Tibial artery (tissue), 4 donors: ENCODE data around the gene FAM200C.

Experiments
- DNase-seq, 2 donors: peaks; one replicate each; pipeline ENCODE4 v3.0.0-alpha.2; 2019
- H3K27ac ChIP-seq, 2 donors: fragments of 200-600 bp; sonication (generic) in 1 of 2; 1 replicate in 1 of 2; 2 replicates in 1 of 2; pipeline ENCODE4 v1.5.1; 2018 to 2019; ENCODE audit warnings: mild to moderate bottlenecking in 1 of 2
- H3K27me3 ChIP-seq, 2 donors: fragments of 200-600 bp; sonication (generic) in 1 of 2; one replicate each; pipeline versions ENCODE4 v1.5.1 to v1.6.0; 2016 to 2019
- H3K36me3 ChIP-seq, 3 donors: fragments of 200-600 bp; sonication (generic) in 2 of 3; one replicate each; pipeline ENCODE4 v1.5.1; 2016 to 2019; ENCODE audit warnings: mild to moderate bottlenecking in 2 of 3
- H3K4me1 ChIP-seq, 4 donors: fragments of 200-600 bp; sonication (generic) in 2 of 4; 1 replicate in 3 of 4; 2 replicates in 1 of 4; pipeline ENCODE4 v1.5.1; 2016 to 2019
- H3K4me3 ChIP-seq, 2 donors: fragments of 200-600 bp; sonication (generic) in 1 of 2; 1 replicate in 1 of 2; 2 replicates in 1 of 2; pipeline ENCODE4 v1.5.1; 2018 to 2019; ENCODE audit warnings: mild to moderate bottlenecking in 2 of 2
- H3K9me3 ChIP-seq, 3 donors: fragments of 200-600 bp; sonication (generic) in 1 of 3; one replicate each; pipeline ENCODE4 v1.5.1; 2016 to 2019
- intact Hi-C: fragments of 100-400 bp; cut with DNase I; formaldehyde crosslinking; loops from one replicate; pipeline ENCODE4 v1.15.0; 2023; ENCODE audit warnings: low total_unique reads
- TF ChIP-seq, protein P1 (sequence below), 2 experiments: fragments of 200-600 bp in 1 of 2; fragments of 450-650 bp in 1 of 2; IDR thresholded peaks; one replicate each; pipeline ENCODE4 v1.5.1; 2017 to 2019; ENCODE audit warnings: antibody characterized with exemption in 2 of 2, mild to moderate bottlenecking in 1 of 2, moderate library complexity in 1 of 2

FAM200C gene

DNA sequence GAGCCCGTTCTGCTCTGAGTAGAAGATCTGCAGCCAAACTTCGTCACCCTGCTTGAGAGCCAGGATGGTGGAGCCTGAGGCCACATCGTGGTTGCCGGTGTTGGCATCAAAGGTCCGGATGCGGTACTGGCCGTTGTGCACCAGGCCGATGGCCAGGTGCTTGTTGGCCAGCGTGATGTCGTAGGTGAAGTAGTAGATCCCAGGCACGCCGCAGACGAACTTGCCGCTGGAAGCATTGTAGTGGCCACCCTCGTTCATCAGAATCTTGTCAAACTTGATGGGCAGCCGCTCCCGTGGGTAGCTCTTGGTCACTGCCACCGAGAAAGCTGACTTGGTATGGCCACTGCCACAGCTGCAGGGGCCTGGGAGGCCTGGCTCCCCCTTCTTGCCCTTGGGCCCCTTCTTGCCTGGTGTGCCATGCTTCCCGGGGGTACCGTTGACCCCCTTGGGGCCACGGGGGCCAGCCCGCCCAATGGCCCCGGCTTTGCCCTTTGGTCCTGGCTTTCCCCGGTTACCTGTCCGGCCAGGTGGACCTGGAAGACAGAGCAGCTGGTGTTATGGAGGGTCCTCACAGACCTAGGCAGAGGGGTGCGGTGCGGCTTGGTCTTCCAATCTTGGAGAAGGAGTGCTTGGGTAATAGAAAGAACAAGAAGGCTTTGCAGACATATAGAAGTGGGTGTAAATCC is 50.5 kb downstream of the FAM200C start:
- H3K4me1 ChIP-seq: peaks cover 0 to 15% (median 2%) of the 10 kb centered on the region in 4 donors
- intact Hi-C loops: no loop called here

DNA sequence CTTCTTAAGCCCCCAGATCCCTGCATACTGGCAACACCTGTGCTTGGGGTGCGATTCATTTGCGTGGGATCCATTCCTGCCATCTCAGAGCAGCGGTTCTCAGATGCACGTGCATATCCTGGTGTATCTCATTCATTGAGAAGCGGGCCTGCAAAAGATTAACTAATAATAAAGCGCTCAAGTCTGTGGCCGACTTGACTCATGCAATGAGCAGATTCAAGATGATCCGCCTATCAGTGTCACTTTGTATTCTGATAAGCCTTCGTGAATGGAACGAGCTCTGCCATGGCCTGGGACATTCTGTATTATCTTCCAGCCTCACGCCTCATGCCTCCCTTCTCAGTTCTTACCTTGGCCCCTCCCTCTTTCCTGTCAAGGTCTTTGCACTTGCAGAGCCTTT is 51.8 kb downstream of the FAM200C start:
- Histone ChIP-seq H3K4me3 (no peak overlapping the region), H3K4me1 (peaks cover 0 to 5% (median 0%) of the 10 kb centered on the region in 4 donors), H3K27ac (no peak overlapping the region), H3K27me3 (no peaks in the 10 kb centered on the region), H3K36me3 (peaks cover 0 to 11% (median 0%) of the 10 kb centered on the region in 3 donors), H3K9me3 (no peaks in the 10 kb centered on the region)
- TF ChIP-seq, protein P1, sequence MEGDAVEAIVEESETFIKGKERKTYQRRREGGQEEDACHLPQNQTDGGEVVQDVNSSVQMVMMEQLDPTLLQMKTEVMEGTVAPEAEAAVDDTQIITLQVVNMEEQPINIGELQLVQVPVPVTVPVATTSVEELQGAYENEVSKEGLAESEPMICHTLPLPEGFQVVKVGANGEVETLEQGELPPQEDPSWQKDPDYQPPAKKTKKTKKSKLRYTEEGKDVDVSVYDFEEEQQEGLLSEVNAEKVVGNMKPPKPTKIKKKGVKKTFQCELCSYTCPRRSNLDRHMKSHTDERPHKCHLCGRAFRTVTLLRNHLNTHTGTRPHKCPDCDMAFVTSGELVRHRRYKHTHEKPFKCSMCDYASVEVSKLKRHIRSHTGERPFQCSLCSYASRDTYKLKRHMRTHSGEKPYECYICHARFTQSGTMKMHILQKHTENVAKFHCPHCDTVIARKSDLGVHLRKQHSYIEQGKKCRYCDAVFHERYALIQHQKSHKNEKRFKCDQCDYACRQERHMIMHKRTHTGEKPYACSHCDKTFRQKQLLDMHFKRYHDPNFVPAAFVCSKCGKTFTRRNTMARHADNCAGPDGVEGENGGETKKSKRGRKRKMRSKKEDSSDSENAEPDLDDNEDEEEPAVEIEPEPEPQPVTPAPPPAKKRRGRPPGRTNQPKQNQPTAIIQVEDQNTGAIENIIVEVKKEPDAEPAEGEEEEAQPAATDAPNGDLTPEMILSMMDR (IDR thresholded peaks at IDR 0.05): no peak
- DNase-seq: no peak
- intact Hi-C loops: no loop called here

More for the DNA sequence above, 50.5 kb downstream of the FAM200C start:
- DNase-seq: no peak
- Histone ChIP-seq H3K36me3 (peaks cover 0 to 11% (median 0%) of the 10 kb centered on the region in 3 donors), H3K27ac (no peak overlapping the region), H3K9me3 (no peaks in the 10 kb centered on the region), H3K27me3 (no peaks in the 10 kb centered on the region), H3K4me3 (no peak overlapping the region)
- TF ChIP-seq, protein P1 (IDR thresholded peaks at IDR 0.05): no peak

DNA sequence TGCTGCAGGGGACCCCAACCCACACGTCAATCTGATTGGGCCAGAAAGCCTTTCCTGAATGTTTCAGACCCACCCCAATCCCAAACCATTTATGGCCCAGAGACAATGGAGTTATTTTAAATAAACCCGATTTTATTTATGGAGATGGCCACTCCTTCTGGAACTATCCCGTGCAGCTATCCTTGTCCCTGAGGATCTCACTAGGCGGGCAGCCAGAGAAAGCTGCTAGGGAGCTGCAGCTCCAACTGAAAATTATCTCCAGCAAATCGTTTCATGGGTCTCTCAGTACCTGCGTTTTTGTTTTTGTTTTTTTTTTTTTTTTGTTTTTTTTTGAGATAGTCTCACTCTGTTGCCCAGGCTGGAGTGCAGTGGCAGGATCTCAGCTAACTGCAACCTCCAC is 52.4 kb downstream of the FAM200C start:
- Histone ChIP-seq H3K9me3 (no peaks in the 10 kb centered on the region), H3K36me3 (peaks cover 0 to 11% (median 0%) of the 10 kb centered on the region in 3 donors), H3K4me1 (peaks cover 0 to 5% (median 0%) of the 10 kb centered on the region in 4 donors), H3K4me3 (no peak overlapping the region), H3K27me3 (no peaks in the 10 kb centered on the region), H3K27ac (no peak overlapping the region)
- intact Hi-C loops: loop anchor here (2.0 kb wide), 1 partner anchor 327 kb away; no protein-coding TSS in a partner anchor
- TF ChIP-seq, protein P1 (IDR thresholded peaks at IDR 0.05): no peak
- no peak for DNase-seq
